Liver (tissue), 9 donors: ENCODE data around the gene RNPS1. TPM values are rescaled to one million over a fixed set of nuclear protein-coding genes. Genes with fewer than 3 reads are reported as not detected.

Experiments
- DNase-seq: peaks from one replicate; pipeline ENCODE4 v3.0.0-alpha.2; 2017; ENCODE audit warnings: low spot score
- H3K27ac ChIP-seq, 2 donors: one replicate each; pipeline ENCODE4 v1.7.0; 2013; ENCODE audit warnings: inconsistent platforms in 2 of 2, low read length in 2 of 2, control low read depth in 1 of 2, low read depth in 1 of 2, mild to moderate bottlenecking in 1 of 2
- H3K27me3 ChIP-seq, 4 donors: one replicate each; pipeline versions ENCODE4 v1.6.1 to v1.7.0; 2013; ENCODE audit warnings: low read length in 3 of 4, inconsistent platforms in 1 of 4, mild to moderate bottlenecking in 1 of 4, moderate library complexity in 1 of 4; ENCODE audit not compliant: control insufficient read depth in 4 of 4, insufficient read depth in 4 of 4
- H3K36me3 ChIP-seq, 4 donors: one replicate each; pipeline versions ENCODE4 v1.6.1 to v1.7.0; 2013; ENCODE audit warnings: low read length in 3 of 4, mild to moderate bottlenecking in 3 of 4, low read depth in 1 of 4, moderate library complexity in 1 of 4; ENCODE audit not compliant: control insufficient read depth in 4 of 4, insufficient read depth in 3 of 4
- H3K4me1 ChIP-seq, 4 donors: one replicate each; pipeline versions ENCODE4 v1.6.1 to v1.7.0; 2013; ENCODE audit warnings: low read length in 3 of 4, mild to moderate bottlenecking in 3 of 4, moderate library complexity in 1 of 4; ENCODE audit not compliant: control insufficient read depth in 4 of 4, insufficient read depth in 4 of 4
- H3K4me3 ChIP-seq, 3 donors: one replicate each; pipeline versions ENCODE4 v1.6.1 to v1.7.0; 2013; ENCODE audit warnings: low read length in 3 of 3, control low read depth in 1 of 3, low read depth in 1 of 3, mild to moderate bottlenecking in 1 of 3
- H3K9ac ChIP-seq, 2 donors: one replicate each; pipeline ENCODE4 v1.7.0; 2013; ENCODE audit warnings: low read length in 2 of 2, mild to moderate bottlenecking in 2 of 2, moderate library complexity in 2 of 2, control low read depth in 1 of 2, low read depth in 1 of 2
- H3K9me3 ChIP-seq, 4 donors: one replicate each; pipeline versions ENCODE4 v1.6.1 to v1.7.0; 2013; ENCODE audit warnings: low read length in 3 of 4; ENCODE audit not compliant: control insufficient read depth in 4 of 4
- ATF3 ChIP-seq: IDR thresholded peaks from 2 replicates; pipeline ENCODE4 v1.6.1; 2016; ENCODE audit warnings: antibody characterized with exemption
- EGR1 ChIP-seq, 2 donors: IDR thresholded peaks; 2 replicates each; pipeline ENCODE4 v1.6.1; 2016 to 2018; ENCODE audit warnings: antibody characterized with exemption in 2 of 2, low read depth in 2 of 2
- FOXA1 ChIP-seq: IDR thresholded peaks from 2 replicates; pipeline ENCODE4 v1.6.1; 2016; ENCODE audit warnings: antibody characterized with exemption
- FOXA2 ChIP-seq: IDR thresholded peaks from 2 replicates; pipeline ENCODE4 v1.6.1; 2016; ENCODE audit warnings: antibody characterized with exemption
- GABPA ChIP-seq, 2 donors: IDR thresholded peaks in 1 of 2; conservative IDR thresholded peaks in 1 of 2; 2 replicates each; pipeline ENCODE4 v1.6.1; 2016; ENCODE audit warnings: antibody characterized with exemption in 2 of 2, mild to moderate bottlenecking in 1 of 2, moderate library complexity in 1 of 2
- HNF4A ChIP-seq, 2 donors: conservative IDR thresholded peaks; 2 replicates each; pipeline ENCODE4 v1.6.1; 2016; ENCODE audit warnings: antibody characterized with exemption in 2 of 2, mild to moderate bottlenecking in 2 of 2
- HNF4G ChIP-seq: IDR thresholded peaks from 2 replicates; pipeline ENCODE4 v1.6.1; 2016; ENCODE audit warnings: antibody characterized with exemption
- JUND ChIP-seq, 2 donors: IDR thresholded peaks; 2 replicates each; pipeline ENCODE4 v1.6.1; 2016; ENCODE audit warnings: antibody characterized with exemption in 2 of 2
- MAX ChIP-seq: IDR thresholded peaks from 2 replicates; pipeline ENCODE4 v1.6.1; 2016; ENCODE audit warnings: antibody characterized with exemption
- NR2F2 ChIP-seq: IDR thresholded peaks from 2 replicates; pipeline ENCODE4 v1.6.1; 2016; ENCODE audit warnings: antibody characterized with exemption
- RAD21 ChIP-seq, 2 donors: IDR thresholded peaks; 2 replicates each; pipeline ENCODE4 v1.6.1; 2016; ENCODE audit warnings: antibody characterized with exemption in 2 of 2, mild to moderate bottlenecking in 2 of 2
- RXRA ChIP-seq, 2 donors: IDR thresholded peaks; 2 replicates each; pipeline ENCODE4 v1.6.1; 2017 to 2018; ENCODE audit warnings: antibody characterized with exemption in 2 of 2, mild to moderate bottlenecking in 1 of 2
- SP1 ChIP-seq: IDR thresholded peaks from 2 replicates; pipeline ENCODE4 v1.6.1; 2018; ENCODE audit warnings: antibody characterized with exemption, mild to moderate bottlenecking
- TAF1 ChIP-seq: conservative IDR thresholded peaks from 2 replicates; pipeline ENCODE4 v1.6.1; 2016; ENCODE audit warnings: antibody characterized with exemption, mild to moderate bottlenecking
- YY1 ChIP-seq: IDR thresholded peaks from 2 replicates; pipeline ENCODE4 v1.6.1; 2016; ENCODE audit warnings: antibody characterized with exemption, mild to moderate bottlenecking
- ZBTB33 ChIP-seq: IDR thresholded peaks from 2 replicates; pipeline ENCODE4 v1.6.1; 2016; ENCODE audit warnings: antibody characterized with exemption
- WGBS: extraction: QIAGEN DNeasy Blood & Tissue Kit; methylation state at CpG from one replicate; pipeline ENCODE4 v1.1.7; 2013; 5-methylcytosine and 5-hydroxymethylcytosine counted together
- polyA plus RNA-seq, 2 donors: library from polyadenylated mRNA; stranded (reverse) in 1 of 2; unstranded in 1 of 2; fragments of 200-250 nt in 1 of 2; fragments of >200 nt in 1 of 2; fragmentation: Nextera tagmentation in 1 of 2; extraction: Ambion mirVana in 1 of 2; gene quantifications; one replicate each; pipeline versions ENCODE4 v1.2.1 to v1.2.3, GENCODE V29; 2013 to 2015
- total RNA-seq, 2 donors: library from RNA; depleted of rRNA; stranded (reverse); fragments of >200 nt; gene quantifications; one replicate each; pipeline ENCODE4 v1.2.3, GENCODE V29; 2014
- TF ChIP-seq, protein P1 (sequence below): fragments of 150-350 bp; IDR thresholded peaks from 2 replicates; pipeline ENCODE4 v1.5.1; 2017; ENCODE audit warnings: improper control_type of control experiment, low read depth, low read length; ENCODE audit not compliant: missing input control
- TF ChIP-seq, protein P2 (sequence below): IDR thresholded peaks from 2 replicates; pipeline ENCODE4 v1.6.1; 2016; ENCODE audit warnings: antibody characterized with exemption, mild to moderate bottlenecking
- donor health status: healthy.
- donor health status: healthy.
- donor health status: healthy.
- donor health status: healthy.
- donor health status: healthy.

RNPS1 gene
- total and polyA plus RNA-seq, 4 donors: 31.3 to 38.2 (median 36.7) TPM

GRCh38 chr16:2273484-2273883 lies 5.6 kb upstream of the RNPS1 start (continued):
- no peak for TF ChIP-seq MAX
- TF ChIP-seq TAF1: no peak
- no peak for TF ChIP-seq YY1
- TF ChIP-seq FOXA1: no peak
- TF ChIP-seq, protein P1, sequence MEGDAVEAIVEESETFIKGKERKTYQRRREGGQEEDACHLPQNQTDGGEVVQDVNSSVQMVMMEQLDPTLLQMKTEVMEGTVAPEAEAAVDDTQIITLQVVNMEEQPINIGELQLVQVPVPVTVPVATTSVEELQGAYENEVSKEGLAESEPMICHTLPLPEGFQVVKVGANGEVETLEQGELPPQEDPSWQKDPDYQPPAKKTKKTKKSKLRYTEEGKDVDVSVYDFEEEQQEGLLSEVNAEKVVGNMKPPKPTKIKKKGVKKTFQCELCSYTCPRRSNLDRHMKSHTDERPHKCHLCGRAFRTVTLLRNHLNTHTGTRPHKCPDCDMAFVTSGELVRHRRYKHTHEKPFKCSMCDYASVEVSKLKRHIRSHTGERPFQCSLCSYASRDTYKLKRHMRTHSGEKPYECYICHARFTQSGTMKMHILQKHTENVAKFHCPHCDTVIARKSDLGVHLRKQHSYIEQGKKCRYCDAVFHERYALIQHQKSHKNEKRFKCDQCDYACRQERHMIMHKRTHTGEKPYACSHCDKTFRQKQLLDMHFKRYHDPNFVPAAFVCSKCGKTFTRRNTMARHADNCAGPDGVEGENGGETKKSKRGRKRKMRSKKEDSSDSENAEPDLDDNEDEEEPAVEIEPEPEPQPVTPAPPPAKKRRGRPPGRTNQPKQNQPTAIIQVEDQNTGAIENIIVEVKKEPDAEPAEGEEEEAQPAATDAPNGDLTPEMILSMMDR: no peak
- TF ChIP-seq RXRA (IDR thresholded peaks at IDR 0.05): no peak
- no peak for TF ChIP-seq SP1

- Histone ChIP-seq H3K4me1 (peaks cover 8 to 16% (median 13%) of the 10 kb centered on the region in 4 donors), H3K27ac (no peak overlapping the region), H3K9me3 (no peaks in the 10 kb centered on the region), H3K36me3 (no peaks in the 10 kb centered on the region), H3K27me3 (no peaks in the 10 kb centered on the region), H3K9ac (no peak overlapping the region), H3K4me3 (no peak overlapping the region)
- DNase-seq: no peak
- 97% methylated on average over 14 of the region's 14 CpGs for WGBS
- TF ChIP-seq YY1 (no peak), HNF4A (conservative IDR thresholded peaks at IDR 0.05) (no peak), RXRA (IDR thresholded peaks at IDR 0.05) (no peak), EGR1 (IDR thresholded peaks at IDR 0.05; ENCODE audit: low read depth in 2 of 2) (no peak), NR2F2 (no peak), FOXA2 (no peak), RAD21 (IDR thresholded peaks at IDR 0.05) (no peak), ATF3 (no peak), FOXA1 (no peak), MAX (no peak), SP1 (no peak), JUND (IDR thresholded peaks at IDR 0.05) (no peak), TAF1 (no peak), HNF4G (no peak), GABPA (IDR thresholded peaks at IDR 0.05 in 1 of 2, conservative IDR thresholded peaks at IDR 0.05 in 1 of 2) (no peak), ZBTB33 (no peak)
- TF ChIP-seq, protein P2, sequence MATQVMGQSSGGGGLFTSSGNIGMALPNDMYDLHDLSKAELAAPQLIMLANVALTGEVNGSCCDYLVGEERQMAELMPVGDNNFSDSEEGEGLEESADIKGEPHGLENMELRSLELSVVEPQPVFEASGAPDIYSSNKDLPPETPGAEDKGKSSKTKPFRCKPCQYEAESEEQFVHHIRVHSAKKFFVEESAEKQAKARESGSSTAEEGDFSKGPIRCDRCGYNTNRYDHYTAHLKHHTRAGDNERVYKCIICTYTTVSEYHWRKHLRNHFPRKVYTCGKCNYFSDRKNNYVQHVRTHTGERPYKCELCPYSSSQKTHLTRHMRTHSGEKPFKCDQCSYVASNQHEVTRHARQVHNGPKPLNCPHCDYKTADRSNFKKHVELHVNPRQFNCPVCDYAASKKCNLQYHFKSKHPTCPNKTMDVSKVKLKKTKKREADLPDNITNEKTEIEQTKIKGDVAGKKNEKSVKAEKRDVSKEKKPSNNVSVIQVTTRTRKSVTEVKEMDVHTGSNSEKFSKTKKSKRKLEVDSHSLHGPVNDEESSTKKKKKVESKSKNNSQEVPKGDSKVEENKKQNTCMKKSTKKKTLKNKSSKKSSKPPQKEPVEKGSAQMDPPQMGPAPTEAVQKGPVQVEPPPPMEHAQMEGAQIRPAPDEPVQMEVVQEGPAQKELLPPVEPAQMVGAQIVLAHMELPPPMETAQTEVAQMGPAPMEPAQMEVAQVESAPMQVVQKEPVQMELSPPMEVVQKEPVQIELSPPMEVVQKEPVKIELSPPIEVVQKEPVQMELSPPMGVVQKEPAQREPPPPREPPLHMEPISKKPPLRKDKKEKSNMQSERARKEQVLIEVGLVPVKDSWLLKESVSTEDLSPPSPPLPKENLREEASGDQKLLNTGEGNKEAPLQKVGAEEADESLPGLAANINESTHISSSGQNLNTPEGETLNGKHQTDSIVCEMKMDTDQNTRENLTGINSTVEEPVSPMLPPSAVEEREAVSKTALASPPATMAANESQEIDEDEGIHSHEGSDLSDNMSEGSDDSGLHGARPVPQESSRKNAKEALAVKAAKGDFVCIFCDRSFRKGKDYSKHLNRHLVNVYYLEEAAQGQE: no peak
- TF ChIP-seq, protein P1: no peak
Measured at GRCh38 chr16:2271848-2272461, 4.0 kb upstream of the RNPS1 start.
